Suprapubic skin (tissue), 4 donors: ENCODE measurements around the gene NEU1. TPM values are rescaled to one million over a fixed set of nuclear protein-coding genes. Genes with fewer than 3 reads are reported as not detected.
A peak's percentile ranks its signal among the peaks of the same experiment; 100 is the strongest.
"Not testable (repeated sequence)": the region's sequence is repeated elsewhere in the genome, so short reads cannot be mapped to it uniquely, and the experiment has no call there.

Experiments
- DNase-seq, 2 donors: peaks; one replicate each; pipeline ENCODE4 v3.0.0-alpha.2; 2019; ENCODE audit warnings: low spot score in 2 of 2
- H3K27ac ChIP-seq: fragments of 200-600 bp; sonication (generic); one replicate; pipeline ENCODE4 v1.5.1; 2019
- H3K27me3 ChIP-seq: fragments of 200-600 bp; sonication (generic); one replicate; pipeline ENCODE4 v1.5.1; 2019
- H3K36me3 ChIP-seq: fragments of 200-600 bp; sonication (generic); one replicate; pipeline ENCODE4 v1.5.1; 2019
- H3K4me1 ChIP-seq: fragments of 200-600 bp; sonication (generic); one replicate; pipeline ENCODE4 v1.5.1; 2019
- H3K4me3 ChIP-seq: fragments of 200-600 bp; sonication (generic); one replicate; pipeline ENCODE4 v1.5.1; 2019; ENCODE audit warnings: mild to moderate bottlenecking
- H3K9me3 ChIP-seq: fragments of 200-600 bp; sonication (generic); one replicate; pipeline ENCODE4 v1.5.1; 2019
- EP300 ChIP-seq: sonication (generic); formaldehyde crosslinking; IDR thresholded peaks from one replicate; pipeline ENCODE4 v1.6.1; 2017; ENCODE audit warnings: antibody characterized with exemption
- POLR2A ChIP-seq, 2 donors: fragments of 450-650 bp; IDR thresholded peaks; one replicate each; pipeline ENCODE4 v1.6.1; 2017; ENCODE audit warnings: antibody characterized with exemption in 2 of 2, mild to moderate bottlenecking in 2 of 2, moderate library complexity in 2 of 2
- POLR2AphosphoS5 ChIP-seq, 3 donors: sonication (generic); formaldehyde crosslinking; IDR thresholded peaks; one replicate each; pipeline ENCODE4 v1.6.1; 2017; ENCODE audit warnings: antibody characterized with exemption in 3 of 3
- WGBS: methylation state at CpG from one replicate; pipeline ENCODE4 v1.1.5; 2018; 5-methylcytosine and 5-hydroxymethylcytosine counted together
- total RNA-seq, 4 donors: library from RNA; depleted of rRNA; stranded (reverse); fragments of >200 nt; gene quantifications; one replicate each; pipeline ENCODE4 v1.1.0, GENCODE V29; 2016
- TF ChIP-seq, protein P1 (sequence below), 2 donors: fragments of 200-600 bp in 1 of 2; fragments of 450-650 bp in 1 of 2; sonication (generic) in 1 of 2; IDR thresholded peaks; one replicate each; pipeline ENCODE4 v1.5.1; 2016 to 2019; ENCODE audit warnings: antibody characterized with exemption in 2 of 2, mild to moderate bottlenecking in 1 of 2, moderate library complexity in 1 of 2

Gene NEU1
- total RNA-seq = 10 to 100 TPM; 22.2 to 42.7 (median 39.8) TPM

DNA sequence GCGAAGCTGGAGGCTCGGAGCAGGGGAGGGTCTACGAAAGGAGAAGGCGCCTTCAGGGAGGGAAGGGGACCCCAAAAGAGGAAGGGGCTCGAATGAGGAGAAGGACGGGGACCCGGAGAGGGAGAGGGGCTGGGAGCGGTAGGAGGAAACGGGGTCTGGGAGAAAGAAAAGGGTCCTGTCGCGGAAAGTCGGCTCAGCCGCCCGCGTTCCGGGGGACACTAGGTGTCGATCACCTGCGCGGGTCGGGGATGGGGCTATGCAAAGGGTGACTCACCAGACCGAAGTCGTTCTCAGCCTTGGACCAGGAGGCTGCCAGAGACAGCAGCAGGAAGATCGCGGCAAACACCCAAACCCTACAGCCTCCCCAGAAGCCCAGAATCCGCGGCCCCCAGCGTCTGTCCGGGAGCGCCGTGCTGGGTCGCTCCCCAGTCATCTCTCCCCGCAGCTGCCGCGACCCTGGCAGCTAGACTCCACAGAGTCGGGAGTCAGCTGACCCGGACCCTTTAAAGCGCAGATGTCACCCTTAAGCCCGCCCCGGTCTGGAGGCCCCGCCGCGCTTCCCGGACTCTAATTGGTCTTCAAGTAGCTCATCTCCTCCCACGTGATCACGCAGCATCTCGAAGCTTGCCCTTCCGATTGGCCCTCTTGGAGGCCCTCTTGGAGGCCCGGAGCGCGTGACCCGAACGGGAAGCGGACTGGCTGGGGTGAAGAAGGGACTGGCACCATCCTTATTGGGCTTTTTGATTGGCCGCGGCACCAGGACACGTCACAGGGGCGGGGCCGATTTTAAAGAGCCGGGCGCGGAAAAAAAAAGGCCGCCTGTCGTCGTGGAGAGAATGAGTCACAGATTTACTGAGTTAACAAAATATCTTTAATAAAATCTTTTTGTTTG, at the start of gene NEU1:
Gene NEU1 (minus strand): TSS at position 478 of the 892 bp plus-strand sequence. CDS start 45 bp downstream, at position 433.
- Histone ChIP-seq H3K4me1 (peaks cover 27% of the 10 kb centered on the region), H3K27ac (peak within 1 kb of the TSS; percentile 89), H3K36me3 (peaks cover 28% of the 10 kb centered on the region), H3K9me3 (no peaks in the 10 kb centered on the region), H3K4me3 (peak within 1 kb of the TSS; percentile 86), H3K27me3 (no peaks in the 10 kb centered on the region)
- peak; percentile 100 for DNase-seq
- WGBS = 1% methylated on average over 47 of the region's 64 CpGs
- TF ChIP-seq POLR2AphosphoS5 (IDR thresholded peaks at IDR 0.05) = peak in 2 of 3 donors; percentile 45 to 88
- TF ChIP-seq, protein P1, sequence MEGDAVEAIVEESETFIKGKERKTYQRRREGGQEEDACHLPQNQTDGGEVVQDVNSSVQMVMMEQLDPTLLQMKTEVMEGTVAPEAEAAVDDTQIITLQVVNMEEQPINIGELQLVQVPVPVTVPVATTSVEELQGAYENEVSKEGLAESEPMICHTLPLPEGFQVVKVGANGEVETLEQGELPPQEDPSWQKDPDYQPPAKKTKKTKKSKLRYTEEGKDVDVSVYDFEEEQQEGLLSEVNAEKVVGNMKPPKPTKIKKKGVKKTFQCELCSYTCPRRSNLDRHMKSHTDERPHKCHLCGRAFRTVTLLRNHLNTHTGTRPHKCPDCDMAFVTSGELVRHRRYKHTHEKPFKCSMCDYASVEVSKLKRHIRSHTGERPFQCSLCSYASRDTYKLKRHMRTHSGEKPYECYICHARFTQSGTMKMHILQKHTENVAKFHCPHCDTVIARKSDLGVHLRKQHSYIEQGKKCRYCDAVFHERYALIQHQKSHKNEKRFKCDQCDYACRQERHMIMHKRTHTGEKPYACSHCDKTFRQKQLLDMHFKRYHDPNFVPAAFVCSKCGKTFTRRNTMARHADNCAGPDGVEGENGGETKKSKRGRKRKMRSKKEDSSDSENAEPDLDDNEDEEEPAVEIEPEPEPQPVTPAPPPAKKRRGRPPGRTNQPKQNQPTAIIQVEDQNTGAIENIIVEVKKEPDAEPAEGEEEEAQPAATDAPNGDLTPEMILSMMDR (IDR thresholded peaks at IDR 0.05) = no peak
- peak; percentile 41 to 96 for TF ChIP-seq POLR2A (IDR thresholded peaks at IDR 0.05)

DNA sequence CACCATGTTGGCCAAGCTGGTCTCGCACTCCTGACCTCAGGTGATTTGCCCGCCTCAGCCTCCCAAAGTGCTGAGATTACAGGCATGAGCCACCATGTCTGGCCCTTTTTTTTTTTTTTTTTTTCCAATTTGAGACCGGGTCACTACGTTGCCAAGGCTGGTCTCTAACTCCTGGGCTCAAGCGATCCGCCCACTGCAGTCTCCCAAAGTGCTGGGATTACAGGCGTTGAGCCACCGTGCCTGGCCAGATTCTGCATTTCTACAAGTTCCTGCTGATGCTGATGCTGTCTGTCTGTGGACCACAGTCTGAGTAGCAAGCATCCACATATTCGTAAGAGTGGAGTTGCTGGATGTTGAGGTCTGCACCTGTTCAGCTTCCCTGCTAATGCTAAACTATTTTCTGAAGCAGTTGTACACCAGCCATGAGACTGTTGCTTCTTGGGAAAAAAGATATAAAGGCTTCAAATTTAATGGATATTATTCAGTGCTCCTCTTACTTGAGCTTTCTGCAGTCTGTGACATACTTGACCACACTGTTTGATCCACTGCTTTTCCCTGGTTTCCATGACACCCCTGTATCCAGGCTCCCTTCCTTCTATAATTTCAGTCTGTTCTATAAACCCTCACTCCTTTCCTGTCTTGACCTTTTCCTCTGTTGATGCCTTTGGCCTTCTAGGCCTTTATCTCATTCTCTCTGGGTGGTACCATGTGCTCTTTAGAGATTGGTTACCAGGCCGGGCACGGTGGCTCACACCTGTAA, 49.4 kb upstream of the NEU1 start:
- H3K27ac ChIP-seq = no peak overlapping the region
- WGBS = 77% methylated on average over 11 of the region's 11 CpGs
- TF ChIP-seq, protein P1 (IDR thresholded peaks at IDR 0.05) = no peak
- TF ChIP-seq POLR2A (IDR thresholded peaks at IDR 0.05) (no peak), EP300 (no peak), POLR2AphosphoS5 (IDR thresholded peaks at IDR 0.05) (no peak)

DNA sequence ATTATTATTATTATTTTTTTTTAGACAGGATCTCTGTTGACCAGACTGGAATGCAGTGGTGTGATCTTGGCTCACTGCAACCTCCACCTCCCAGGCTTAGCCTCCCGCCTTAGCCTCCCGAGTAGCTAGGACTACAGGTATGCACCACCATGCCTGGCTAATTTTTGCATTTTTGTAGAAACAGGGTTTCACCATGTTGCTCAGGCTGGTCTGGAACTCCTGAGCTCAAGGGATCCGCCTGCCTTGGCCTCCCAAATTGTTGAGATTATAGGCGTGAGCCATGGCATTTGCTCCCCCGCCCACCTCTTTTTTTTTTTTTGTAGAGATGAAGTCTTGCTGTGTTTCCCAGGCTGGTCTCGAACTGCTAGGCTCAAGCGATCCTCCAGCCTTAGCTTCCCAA, 46.7 kb upstream of the NEU1 start:
- not testable (repeated sequence) for H3K4me3 ChIP-seq, H3K27ac ChIP-seq, H3K36me3 ChIP-seq, H3K27me3 ChIP-seq, H3K4me1 ChIP-seq, DNase-seq, H3K9me3 ChIP-seq
- WGBS = 78% methylated on average over 7 of the region's 7 CpGs

More for the DNA sequence above, 49.4 kb upstream of the NEU1 start:
- H3K4me3 ChIP-seq = no peak overlapping the region
- H3K36me3 ChIP-seq = no peaks in the 10 kb centered on the region
- DNase-seq = no peak
- no peaks in the 10 kb centered on the region for H3K27me3 ChIP-seq
- H3K9me3 ChIP-seq = no peaks in the 10 kb centered on the region
- H3K4me1 ChIP-seq = peaks cover 6% of the 10 kb centered on the region

DNA sequence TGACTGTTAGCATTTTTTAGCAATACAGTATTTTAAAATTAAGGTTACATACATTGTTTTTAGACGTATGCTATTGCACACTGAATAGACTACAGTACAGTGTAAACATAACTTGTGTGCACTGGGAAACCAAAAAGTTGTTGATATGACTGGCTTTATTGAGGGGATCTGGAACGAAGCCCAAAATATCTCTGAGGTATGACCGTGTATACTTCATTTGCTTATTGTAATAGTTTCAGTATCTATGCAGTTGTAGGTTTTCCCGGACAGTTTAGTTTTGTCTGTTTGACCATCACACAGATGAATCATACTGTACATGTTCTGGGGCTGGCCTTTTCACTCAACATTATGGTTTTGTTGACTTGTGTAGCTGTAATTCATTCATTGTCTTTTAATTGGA, 46.2 kb upstream of the NEU1 start:
- H3K27me3 ChIP-seq = no peaks in the 10 kb centered on the region
- no peak overlapping the region for H3K4me3 ChIP-seq
- no peak for DNase-seq
- TF ChIP-seq EP300 = no peak
- TF ChIP-seq POLR2AphosphoS5 (IDR thresholded peaks at IDR 0.05) = no peak
- TF ChIP-seq, protein P1 (IDR thresholded peaks at IDR 0.05) = no peak
- no peak for TF ChIP-seq POLR2A (IDR thresholded peaks at IDR 0.05)
- WGBS = 61% methylated on average over 4 of the region's 4 CpGs
- no peaks in the 10 kb centered on the region for H3K9me3 ChIP-seq
- H3K36me3 ChIP-seq = no peaks in the 10 kb centered on the region
- H3K27ac ChIP-seq = no peak overlapping the region
- H3K4me1 ChIP-seq = peaks cover 6% of the 10 kb centered on the region

DNA sequence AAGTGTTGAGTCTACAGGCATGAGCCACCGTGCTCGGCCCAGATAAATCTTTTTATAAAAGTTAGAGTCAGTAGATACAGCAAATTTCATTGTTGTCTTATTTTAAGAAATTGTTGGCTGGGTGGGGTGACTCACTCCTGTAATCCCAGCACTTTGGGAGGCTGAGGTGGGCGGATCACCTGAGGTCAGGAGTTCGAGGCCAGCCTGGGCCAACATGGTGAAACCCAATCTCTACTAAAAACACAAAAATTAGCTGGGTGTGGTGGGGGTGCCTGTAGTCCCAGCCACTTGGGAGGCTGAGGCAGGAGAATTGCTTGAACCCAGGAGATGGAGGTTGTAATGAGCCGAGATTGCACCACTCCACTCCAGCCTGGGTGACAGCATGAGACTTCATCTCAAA, 45.6 kb upstream of the NEU1 start:
- WGBS = 84% methylated on average over 5 of the region's 5 CpGs

DNA sequence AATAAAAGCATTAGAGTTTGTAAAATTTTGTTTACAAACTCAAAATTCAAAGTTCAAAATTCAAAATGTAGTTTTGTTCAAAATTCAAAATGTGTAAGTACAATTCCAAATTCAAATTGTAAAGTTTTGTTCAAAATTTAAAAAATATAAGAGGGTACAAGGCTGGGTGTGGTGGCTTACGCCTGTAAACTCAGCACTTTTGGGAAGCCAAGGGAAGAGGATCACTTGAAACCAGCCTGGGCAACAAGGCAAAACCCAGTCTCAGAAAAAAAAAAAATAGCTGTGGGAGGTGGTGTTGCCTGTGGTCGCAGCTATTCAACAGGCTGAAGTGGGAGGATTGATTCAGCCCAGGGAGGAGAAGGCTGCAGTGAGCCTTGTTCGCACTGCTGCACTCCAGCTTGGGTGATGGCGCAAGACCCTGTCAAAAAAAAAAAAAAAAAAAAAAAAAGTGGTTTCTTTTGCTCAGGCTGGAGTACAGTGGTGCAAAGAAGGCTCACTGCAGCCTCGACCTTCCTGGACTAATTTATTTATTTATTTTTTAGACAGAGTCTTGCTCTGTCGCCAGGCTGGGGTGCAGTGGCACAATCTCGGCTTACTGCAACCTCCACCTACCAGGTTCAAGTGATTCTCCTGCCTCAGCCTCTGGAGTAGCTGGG, 44.7 kb upstream of the NEU1 start:
- no peaks in the 10 kb centered on the region for H3K36me3 ChIP-seq
- H3K9me3 ChIP-seq = no peaks in the 10 kb centered on the region
- TF ChIP-seq POLR2A (IDR thresholded peaks at IDR 0.05) (no peak), POLR2AphosphoS5 (IDR thresholded peaks at IDR 0.05) (no peak), EP300 (no peak)
- TF ChIP-seq, protein P1 (IDR thresholded peaks at IDR 0.05) = no peak
- WGBS = 48% methylated on average over 7 of the region's 7 CpGs
- H3K27ac ChIP-seq = no peak overlapping the region
- peaks cover 15% of the 10 kb centered on the region for H3K4me1 ChIP-seq
- no peaks in the 10 kb centered on the region for H3K27me3 ChIP-seq
- DNase-seq = no peak
- H3K4me3 ChIP-seq = no peak overlapping the region

More for the DNA sequence above, 45.6 kb upstream of the NEU1 start:
- H3K4me1 ChIP-seq, H3K27ac ChIP-seq, H3K9me3 ChIP-seq, H3K36me3 ChIP-seq, DNase-seq, H3K27me3 ChIP-seq, H3K4me3 ChIP-seq: not testable (repeated sequence)

DNA sequence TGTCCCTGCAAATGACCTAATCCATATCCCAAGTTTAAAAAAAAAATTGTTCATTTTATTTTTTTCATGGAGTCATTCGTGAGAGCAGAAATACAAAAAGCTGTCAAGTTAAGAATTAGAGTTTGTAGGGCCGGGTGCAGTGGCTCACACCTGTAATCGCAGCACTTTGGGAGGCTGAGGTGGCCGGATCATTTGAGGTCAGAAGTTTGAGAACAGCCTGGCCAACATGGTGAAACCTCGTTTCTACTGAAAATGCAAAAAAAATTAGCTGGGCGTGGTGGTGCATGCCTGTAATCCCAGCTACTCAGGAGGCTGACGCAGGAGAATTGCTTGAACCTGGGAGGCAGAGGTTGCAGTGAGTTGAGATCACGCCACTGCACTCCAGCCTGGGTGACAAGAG, 44.1 kb upstream of the NEU1 start:
- H3K9me3 ChIP-seq, H3K4me3 ChIP-seq, H3K27ac ChIP-seq, DNase-seq, H3K27me3 ChIP-seq, H3K36me3 ChIP-seq: not testable (repeated sequence)
- WGBS = 79% methylated on average over 8 of the region's 8 CpGs
- H3K4me1 ChIP-seq = peaks cover 16% of the 10 kb centered on the region
